DND-41 (cell line): ENCODE data around the gene HGF.

Source experiments
- CTCF ChIP-seq: IDR thresholded peaks from 2 replicates; pipeline ENCODE4 v1.5.1; 2012; ENCODE audit warnings: borderline replicate concordance, low read length, moderate library complexity, mild to moderate bottlenecking; ENCODE audit not compliant: poor library complexity, severe bottlenecking; ENCODE audit errors: extremely low read depth
- EZH2 ChIP-seq: IDR thresholded peaks from 3 replicates; pipeline ENCODE4 v1.6.1; 2012; ENCODE audit warnings: borderline replicate concordance, low read depth, mild to moderate bottlenecking, moderate library complexity, low read length, inconsistent platforms; ENCODE audit not compliant: severe bottlenecking

DNA sequence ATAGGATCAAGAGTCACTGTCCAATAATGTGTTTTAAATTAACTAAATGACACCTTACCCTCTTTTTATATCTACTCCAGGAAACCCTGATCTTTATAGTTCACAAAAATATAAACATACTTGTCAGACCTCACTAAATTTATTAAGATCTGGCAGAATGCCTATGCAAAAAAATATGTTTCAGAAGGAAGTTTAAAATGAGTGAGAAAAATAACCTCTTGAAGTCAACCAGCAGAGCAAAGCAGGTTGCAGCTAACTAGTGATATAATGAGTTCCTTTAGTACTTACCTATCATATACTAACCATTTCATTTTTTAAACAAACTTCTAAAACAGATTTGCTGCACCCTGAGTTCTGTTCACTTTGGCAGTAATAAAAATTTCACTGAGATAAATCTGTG is 14.0 kb upstream of the HGF start:
- no peak for TF ChIP-seq CTCF
- no peak for TF ChIP-seq EZH2
